Measurements from ENCODE around the gene TARS2.

DNA sequence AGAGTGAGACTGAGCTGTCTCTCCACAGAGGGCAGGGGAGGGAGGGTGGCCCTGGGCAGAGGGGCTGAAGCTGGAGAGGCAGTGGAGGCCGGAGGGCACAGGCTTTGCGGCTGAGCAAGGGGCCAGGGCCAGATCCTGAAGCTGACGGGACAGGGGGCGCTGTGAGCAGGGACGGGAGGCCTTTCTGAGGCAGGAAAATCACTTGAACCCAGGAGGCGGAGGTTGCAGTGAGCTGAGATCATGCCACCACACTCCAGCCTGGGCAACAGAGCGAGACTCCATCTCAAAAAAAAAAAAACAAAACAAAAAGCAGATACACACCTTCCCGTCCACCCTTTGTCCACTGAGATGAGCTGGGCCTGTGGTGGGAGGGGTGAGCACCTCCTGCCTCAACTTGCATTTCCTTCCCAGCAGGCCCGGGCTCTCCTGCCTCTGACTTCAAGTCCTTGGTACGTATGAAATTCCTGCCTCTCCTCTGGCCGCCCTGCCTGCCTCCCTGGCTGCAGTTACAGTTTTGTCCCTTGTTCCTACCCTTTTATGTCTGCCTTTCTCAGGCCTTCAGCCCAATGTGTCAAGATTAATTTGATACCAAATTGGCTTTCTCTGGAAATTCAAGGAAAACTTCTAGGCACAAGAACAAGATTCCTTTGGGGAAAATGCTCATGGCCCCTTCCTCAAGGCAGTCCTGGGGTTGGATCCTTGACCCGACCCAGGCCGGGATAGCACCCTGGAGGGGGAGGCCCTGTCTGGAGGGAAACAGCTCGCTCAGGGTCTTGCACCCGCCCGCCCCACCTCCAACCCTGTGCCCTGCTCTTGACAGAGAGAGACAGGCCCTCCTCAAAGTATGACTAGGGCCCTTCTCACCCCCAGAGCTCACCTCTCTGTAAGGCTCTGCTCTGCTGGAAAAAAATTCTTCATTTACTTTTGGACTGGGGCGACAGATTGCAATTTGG lies 50.8 kb downstream of the TARS2 start:
- TF ChIP-seq CTCF (IDR thresholded peaks at IDR 0.05): no peak
- TF ChIP-seq KAT7 (CRISPR knock-in tag; IDR thresholded peaks at IDR 0.05; ENCODE audit: borderline replicate concordance): no peak
- TF ChIP-seq, protein P1, sequence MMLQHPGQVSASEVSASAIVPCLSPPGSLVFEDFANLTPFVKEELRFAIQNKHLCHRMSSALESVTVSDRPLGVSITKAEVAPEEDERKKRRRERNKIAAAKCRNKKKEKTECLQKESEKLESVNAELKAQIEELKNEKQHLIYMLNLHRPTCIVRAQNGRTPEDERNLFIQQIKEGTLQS (CRISPR knock-in tag; conservative IDR thresholded peaks at IDR 0.05): no peak

All from WTC11 (cell line).